Lower leg skin (tissue), 3 donors: Measurements from ENCODE around the gene UNC13C.

ENCODE experiments used
- CTCF ChIP-seq, 3 donors: fragments of 450-650 bp; IDR thresholded peaks; one replicate each; pipeline ENCODE4 v1.5.1; 2016; ENCODE audit warnings: antibody characterized with exemption in 3 of 3, mild to moderate bottlenecking in 3 of 3, moderate library complexity in 2 of 3
- POLR2A ChIP-seq, 2 donors: fragments of 450-650 bp; IDR thresholded peaks; one replicate each; pipeline ENCODE4 v1.6.1; 2016 to 2017; ENCODE audit warnings: antibody characterized with exemption in 2 of 2, mild to moderate bottlenecking in 1 of 2, moderate library complexity in 1 of 2

GRCh38 chr15:54514601-54515000 is 536.4 kb downstream of the UNC13C start:
- no peak for TF ChIP-seq CTCF (IDR thresholded peaks at IDR 0.05)
- no peak for TF ChIP-seq POLR2A (IDR thresholded peaks at IDR 0.05)
